ENCODE results near the gene APMAP.

- TF ChIP-seq SIN3A (IDR thresholded peaks at IDR 0.05; ENCODE audit: borderline replicate concordance, insufficient read depth, low read length): no peak
- no peak for TF ChIP-seq REST (IDR thresholded peaks at IDR 0.05; ENCODE audit: insufficient read depth in 1 of 2, low read depth in 2 of 2, low read length in 2 of 2)
- no peak for TF ChIP-seq TAF1 (IDR thresholded peaks at IDR 0.05; ENCODE audit: borderline replicate concordance, insufficient read depth, low read length)
- TF ChIP-seq POLR2AphosphoS5 (IDR thresholded peaks at IDR 0.05; ENCODE audit: low read depth, low read length): no peak
- no peak for TF ChIP-seq FOXP2 (optimal IDR thresholded peaks at IDR 0.05; ENCODE audit: borderline replicate concordance, extremely low read depth, extremely low read length, insufficient read depth)
Measured at GRCh38 chr20:24998121-24998520, 5.6 kb upstream of the APMAP start.

Data from PFSK-1 (cell line).